ENCODE data around the gene ANKRD50.
A peak's percentile ranks its signal among the peaks of the same experiment; 100 is the strongest.

ANKRD50 gene

DNA sequence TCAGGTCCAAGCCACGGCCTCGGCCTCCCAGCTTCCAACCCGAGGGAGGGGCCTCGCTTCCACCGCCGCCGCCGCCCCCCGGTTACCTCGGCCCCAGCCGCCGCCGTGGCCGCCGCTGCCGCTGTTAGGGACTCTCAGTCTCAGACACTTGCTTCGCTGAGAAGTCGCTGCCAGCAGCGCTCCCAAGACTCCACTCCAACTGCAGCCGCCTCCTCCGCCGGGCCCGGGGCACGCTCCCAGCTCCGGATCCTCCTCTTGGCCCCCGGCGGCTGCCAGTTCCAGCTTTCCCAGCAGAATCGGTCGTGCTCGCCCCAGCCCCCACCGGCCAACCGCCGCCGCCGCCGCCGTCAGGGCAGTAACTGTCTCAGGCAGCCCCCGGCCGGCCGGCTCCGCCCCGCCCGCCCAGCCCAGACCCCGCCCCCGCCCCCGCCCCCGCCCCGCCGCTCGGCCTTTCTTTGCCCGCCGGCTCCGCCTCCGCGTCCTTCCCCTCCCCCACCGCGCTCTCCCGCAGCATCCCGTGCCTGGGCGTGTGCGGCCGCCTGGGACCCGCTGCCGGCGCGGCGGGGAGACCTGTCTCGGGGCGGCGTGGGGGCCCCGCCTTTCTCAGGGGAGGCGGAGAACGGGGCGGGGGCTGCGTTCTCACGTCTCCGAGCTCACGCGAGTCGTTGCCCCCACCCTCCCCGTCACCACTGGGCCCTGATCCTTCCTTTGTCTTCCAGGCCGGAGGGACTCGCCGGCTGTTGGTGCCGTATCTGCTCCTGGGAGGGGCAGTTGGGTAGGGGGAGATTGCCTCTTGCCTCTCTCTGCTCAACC lies at the start of gene ANKRD50:
ANKRD50 (minus strand) TSS at position 361 of the 813 bp plus-strand sequence. CDS start 2,221 bp downstream, outside the sequence.
- DNase-seq (ENCODE audit: low spot score): peak; percentile 92

GRCh38 chr4:124757126-124757525 lies 44.6 kb upstream of the ANKRD50 start:
- TF ChIP-seq, protein P1, sequence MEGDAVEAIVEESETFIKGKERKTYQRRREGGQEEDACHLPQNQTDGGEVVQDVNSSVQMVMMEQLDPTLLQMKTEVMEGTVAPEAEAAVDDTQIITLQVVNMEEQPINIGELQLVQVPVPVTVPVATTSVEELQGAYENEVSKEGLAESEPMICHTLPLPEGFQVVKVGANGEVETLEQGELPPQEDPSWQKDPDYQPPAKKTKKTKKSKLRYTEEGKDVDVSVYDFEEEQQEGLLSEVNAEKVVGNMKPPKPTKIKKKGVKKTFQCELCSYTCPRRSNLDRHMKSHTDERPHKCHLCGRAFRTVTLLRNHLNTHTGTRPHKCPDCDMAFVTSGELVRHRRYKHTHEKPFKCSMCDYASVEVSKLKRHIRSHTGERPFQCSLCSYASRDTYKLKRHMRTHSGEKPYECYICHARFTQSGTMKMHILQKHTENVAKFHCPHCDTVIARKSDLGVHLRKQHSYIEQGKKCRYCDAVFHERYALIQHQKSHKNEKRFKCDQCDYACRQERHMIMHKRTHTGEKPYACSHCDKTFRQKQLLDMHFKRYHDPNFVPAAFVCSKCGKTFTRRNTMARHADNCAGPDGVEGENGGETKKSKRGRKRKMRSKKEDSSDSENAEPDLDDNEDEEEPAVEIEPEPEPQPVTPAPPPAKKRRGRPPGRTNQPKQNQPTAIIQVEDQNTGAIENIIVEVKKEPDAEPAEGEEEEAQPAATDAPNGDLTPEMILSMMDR (IDR thresholded peaks at IDR 0.05; ENCODE audit: extremely low read depth, missing control alignments): no peak
- DNase-seq (ENCODE audit: low spot score): no peak

More for the DNA sequence above, at the start of gene ANKRD50:
- TF ChIP-seq, protein P1 (IDR thresholded peaks at IDR 0.05; ENCODE audit: extremely low read depth, missing control alignments): no peak

DNA sequence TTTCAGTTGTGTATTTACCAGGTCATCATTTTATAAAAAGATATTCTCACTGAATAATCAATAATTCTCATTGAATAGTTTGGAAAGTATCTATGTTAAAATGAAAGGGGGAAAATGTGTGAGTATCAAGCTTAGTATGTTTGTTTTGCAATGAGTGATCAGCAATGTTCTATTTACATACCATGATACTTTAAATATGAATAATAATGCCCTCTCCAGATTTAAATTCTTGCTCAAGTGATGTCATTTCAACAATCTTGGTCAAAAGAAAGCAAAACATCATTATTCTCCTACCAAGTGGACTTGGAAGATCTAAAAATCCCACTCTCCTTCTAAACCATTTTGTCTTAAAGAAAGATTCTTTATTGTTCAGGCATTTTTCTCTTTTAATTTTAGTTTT lies 42.1 kb upstream of the ANKRD50 start:
- DNase-seq (ENCODE audit: low spot score): no peak
- TF ChIP-seq, protein P1 (IDR thresholded peaks at IDR 0.05; ENCODE audit: extremely low read depth, missing control alignments): no peak

GRCh38 chr4:124753941-124754581 lies 41.5 kb upstream of the ANKRD50 start:
- DNase-seq (ENCODE audit: low spot score): no peak
- TF ChIP-seq, protein P1 (IDR thresholded peaks at IDR 0.05; ENCODE audit: extremely low read depth, missing control alignments): no peak

GRCh38 chr4:124749421-124749820 lies 36.9 kb upstream of the ANKRD50 start:
- DNase-seq (ENCODE audit: low spot score): no peak
- TF ChIP-seq, protein P1 (IDR thresholded peaks at IDR 0.05; ENCODE audit: extremely low read depth, missing control alignments): no peak

GRCh38 chr4:124748965-124749364 lies 36.4 kb upstream of the ANKRD50 start:
- TF ChIP-seq, protein P1 (IDR thresholded peaks at IDR 0.05; ENCODE audit: extremely low read depth, missing control alignments): no peak

More at GRCh38 chr4:124748965-124749364, 36.4 kb upstream of the ANKRD50 start:
- no peak for DNase-seq (ENCODE audit: low spot score)

Data from GM20000 (cell line).